ENCODE data around the gene SRC. TPM values are rescaled to one million over a fixed set of nuclear protein-coding genes. Genes with fewer than 3 reads are reported as not detected.

Gene SRC
- polyA plus RNA-seq, 1 of the 3 experiments (the other 2 are of a cell fraction) = 23.8 TPM

DNA sequence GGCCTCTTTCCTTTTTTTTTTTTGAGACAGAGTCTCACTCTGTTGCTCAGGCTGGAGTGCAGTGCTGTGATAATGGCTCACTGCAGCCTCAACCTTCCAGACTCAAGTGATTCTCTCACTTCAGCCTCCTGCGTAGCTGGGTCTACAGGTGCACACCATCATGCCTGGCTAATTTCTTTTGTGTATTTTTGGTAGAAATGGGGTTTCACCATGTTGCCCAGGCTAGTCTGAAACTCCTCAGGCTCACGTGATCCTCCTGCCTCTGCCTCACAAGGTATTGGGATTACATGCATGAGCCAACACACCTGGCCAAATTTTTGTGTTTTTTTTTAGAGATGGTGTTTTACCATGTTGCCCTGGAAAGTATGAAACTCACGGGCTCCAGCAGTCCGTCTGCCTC lies 29.3 kb downstream of the SRC start:
- H3K9ac ChIP-seq = no peak overlapping the region
- DNase-seq = no peak
- no peak overlapping the region for H3K4me2 ChIP-seq
- peaks cover 22% of the 10 kb centered on the region for H3F3A ChIP-seq (replicated peaks; ENCODE audit: insufficient read depth)
- peaks cover 64% of the 10 kb centered on the region for H3K79me2 ChIP-seq (ENCODE audit: insufficient read depth)
- H3K27ac ChIP-seq (ENCODE audit: low read depth in 2 of 2, low read length in 1 of 2) = no peak overlapping the region
- H3K9me3 ChIP-seq = no peaks in the 10 kb centered on the region
- H3K9me2 ChIP-seq = no peaks in the 10 kb centered on the region
- H4K20me1 ChIP-seq (ENCODE audit: insufficient read depth) = no peaks in the 10 kb centered on the region; the same call in 1 of the 2 replicates
- no peak overlapping the region for H2AFZ ChIP-seq (ENCODE audit: low read depth)
- CTCF ChIA-PET = interaction anchor here (1.0 to 1.7 kb wide), 2 partner anchors 9 to 180 kb away, joined by 3 to 7 read pairs; no protein-coding TSS in a partner anchor
- H3K36me3 ChIP-seq (replicated peaks in 1 of 2; ENCODE audit: control insufficient read depth in 1 of 2, insufficient read depth in 2 of 2, low read length in 1 of 2) = peaks cover 5 to 21% of the 10 kb centered on the region in 2 experiments
- H3K4me3 ChIP-seq (ENCODE audit: low read depth in 2 of 2, low read length in 1 of 2) = no peak overlapping the region
- WGBS (ENCODE audit: low lambda C conversion rate) = 98% methylated on average over 4 of the region's 4 CpGs
- H3K4me1 ChIP-seq (ENCODE audit: control insufficient read depth in 1 of 2, insufficient read depth in 2 of 2, low read depth in 1 of 2, low read length in 1 of 2) = peaks cover 0 to 6% of the 10 kb centered on the region in 2 experiments; a peak in 2 of 4 replicates
- POLR2A ChIA-PET = no interaction called here
- H3K27me3 ChIP-seq (ENCODE audit: insufficient read depth) = no peaks in the 10 kb centered on the region
- TF ChIP-seq MEF2A (IDR thresholded peaks at IDR 0.05; ENCODE audit: borderline replicate concordance, low read depth) = no peak
- TF ChIP-seq, protein P1, sequence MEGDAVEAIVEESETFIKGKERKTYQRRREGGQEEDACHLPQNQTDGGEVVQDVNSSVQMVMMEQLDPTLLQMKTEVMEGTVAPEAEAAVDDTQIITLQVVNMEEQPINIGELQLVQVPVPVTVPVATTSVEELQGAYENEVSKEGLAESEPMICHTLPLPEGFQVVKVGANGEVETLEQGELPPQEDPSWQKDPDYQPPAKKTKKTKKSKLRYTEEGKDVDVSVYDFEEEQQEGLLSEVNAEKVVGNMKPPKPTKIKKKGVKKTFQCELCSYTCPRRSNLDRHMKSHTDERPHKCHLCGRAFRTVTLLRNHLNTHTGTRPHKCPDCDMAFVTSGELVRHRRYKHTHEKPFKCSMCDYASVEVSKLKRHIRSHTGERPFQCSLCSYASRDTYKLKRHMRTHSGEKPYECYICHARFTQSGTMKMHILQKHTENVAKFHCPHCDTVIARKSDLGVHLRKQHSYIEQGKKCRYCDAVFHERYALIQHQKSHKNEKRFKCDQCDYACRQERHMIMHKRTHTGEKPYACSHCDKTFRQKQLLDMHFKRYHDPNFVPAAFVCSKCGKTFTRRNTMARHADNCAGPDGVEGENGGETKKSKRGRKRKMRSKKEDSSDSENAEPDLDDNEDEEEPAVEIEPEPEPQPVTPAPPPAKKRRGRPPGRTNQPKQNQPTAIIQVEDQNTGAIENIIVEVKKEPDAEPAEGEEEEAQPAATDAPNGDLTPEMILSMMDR (IDR thresholded peaks at IDR 0.05) = no peak
- no peak for TF ChIP-seq RXRA (IDR thresholded peaks at IDR 0.05; ENCODE audit: borderline replicate concordance, low read depth)
- TF ChIP-seq TAF1 (IDR thresholded peaks at IDR 0.05; ENCODE audit: borderline replicate concordance, low read depth, low read length) = no peak
- TF ChIP-seq JUND (IDR thresholded peaks at IDR 0.05) = no peak
- TF ChIP-seq GABPA (IDR thresholded peaks at IDR 0.05; ENCODE audit: low read depth) = no peak
- no peak for TF ChIP-seq FOSL2 (IDR thresholded peaks at IDR 0.05; ENCODE audit: borderline replicate concordance, low read depth)
- no peak for TF ChIP-seq TEAD4 (IDR thresholded peaks at IDR 0.05; ENCODE audit: borderline replicate concordance, insufficient read depth)
- no peak for TF ChIP-seq POLR2AphosphoS5 (IDR thresholded peaks at IDR 0.05; ENCODE audit: low read depth, low read length)

DNA sequence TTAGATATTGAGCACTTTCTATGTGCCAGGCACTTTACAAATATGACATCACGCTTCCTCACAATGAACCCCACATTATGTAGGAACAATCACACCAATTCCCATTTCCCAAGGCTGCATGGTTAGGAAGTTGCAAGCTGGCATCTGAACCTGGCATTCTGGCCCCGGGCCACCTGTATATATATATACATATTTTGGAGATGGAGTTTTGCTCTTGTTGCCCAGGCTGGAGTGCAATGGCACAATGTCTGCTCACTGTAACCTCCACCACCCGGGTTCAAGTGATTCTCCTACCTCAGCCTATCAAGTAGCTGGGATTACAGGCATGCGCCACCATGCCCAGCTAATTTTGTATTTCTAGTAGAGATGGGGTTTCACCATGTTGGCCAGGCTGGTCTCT lies 30.4 kb downstream of the SRC start:
- Histone ChIP-seq H3K9me3 (no peaks in the 10 kb centered on the region), H3F3A (replicated peaks; ENCODE audit: insufficient read depth) (peaks cover 28% of the 10 kb centered on the region), H3K4me2 (no peak overlapping the region), H2AFZ (ENCODE audit: low read depth) (no peak overlapping the region), H3K4me3 (ENCODE audit: low read depth in 2 of 2, low read length in 1 of 2) (no peak overlapping the region), H3K27ac (ENCODE audit: low read depth in 2 of 2, low read length in 1 of 2) (no peak overlapping the region), H3K9ac (no peak overlapping the region), H3K9me2 (no peaks in the 10 kb centered on the region), H3K79me2 (ENCODE audit: insufficient read depth) (peaks cover 56% of the 10 kb centered on the region), H4K20me1 (ENCODE audit: insufficient read depth) (no peaks in the 10 kb centered on the region; the same call in 1 of the 2 replicates), H3K36me3 (replicated peaks in 1 of 2; ENCODE audit: control insufficient read depth in 1 of 2, insufficient read depth in 2 of 2, low read length in 1 of 2) (peaks cover 8 to 21% of the 10 kb centered on the region in 2 experiments), H3K27me3 (ENCODE audit: insufficient read depth) (no peaks in the 10 kb centered on the region), H3K4me1 (ENCODE audit: control insufficient read depth in 1 of 2, insufficient read depth in 2 of 2, low read depth in 1 of 2, low read length in 1 of 2) (peaks cover 0 to 6% of the 10 kb centered on the region in 2 experiments; a peak in 2 of 4 replicates)
- 90% methylated on average over 3 of the region's 4 CpGs for WGBS (ENCODE audit: low lambda C conversion rate)
- no peak for DNase-seq
- ChIA-PET CTCF (interaction anchor here (1.0 to 1.7 kb wide), 2 partner anchors 8 to 181 kb away, joined by 3 to 7 read pairs; no protein-coding TSS in a partner anchor), POLR2A (no interaction called here)
- TF ChIP-seq RXRA (IDR thresholded peaks at IDR 0.05; ENCODE audit: borderline replicate concordance, low read depth) = no peak
- no peak for TF ChIP-seq ELF1 (IDR thresholded peaks at IDR 0.05)
- no peak for TF ChIP-seq RCOR1 (IDR thresholded peaks at IDR 0.05; ENCODE audit: low read length)
- TF ChIP-seq, protein P2, sequence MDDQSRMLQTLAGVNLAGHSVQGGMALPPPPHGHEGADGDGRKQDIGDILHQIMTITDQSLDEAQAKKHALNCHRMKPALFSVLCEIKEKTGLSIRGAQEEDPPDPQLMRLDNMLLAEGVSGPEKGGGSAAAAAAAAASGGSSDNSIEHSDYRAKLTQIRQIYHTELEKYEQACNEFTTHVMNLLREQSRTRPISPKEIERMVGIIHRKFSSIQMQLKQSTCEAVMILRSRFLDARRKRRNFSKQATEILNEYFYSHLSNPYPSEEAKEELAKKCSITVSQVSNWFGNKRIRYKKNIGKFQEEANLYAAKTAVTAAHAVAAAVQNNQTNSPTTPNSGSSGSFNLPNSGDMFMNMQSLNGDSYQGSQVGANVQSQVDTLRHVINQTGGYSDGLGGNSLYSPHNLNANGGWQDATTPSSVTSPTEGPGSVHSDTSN (IDR thresholded peaks at IDR 0.05) = no peak
- no peak for TF ChIP-seq YY1 (IDR thresholded peaks at IDR 0.05; ENCODE audit: low read depth)
- TF ChIP-seq POLR2AphosphoS5 (IDR thresholded peaks at IDR 0.05; ENCODE audit: low read depth, low read length) = no peak
- no peak for TF ChIP-seq REST (IDR thresholded peaks at IDR 0.05; ENCODE audit: low read depth, low read length)
- no peak for TF ChIP-seq NRF1 (IDR thresholded peaks at IDR 0.05; ENCODE audit: low read depth, low read length)

Data from SK-N-SH (cell line).